ENCODE measurements around the gene NMT1.
A peak's percentile ranks its signal among the peaks of the same experiment; 100 is the strongest.

Gene NMT1

GRCh38 chr17:45135192-45135977 is 74.3 kb downstream of the NMT1 start, which contains the start of gene ACBD4 (continued):
- TF ChIP-seq GLIS2 (tag by site-specific recombination; IDR thresholded peaks at IDR 0.05) (peak; percentile 93), ZBTB8A (tag by site-specific recombination; IDR thresholded peaks at IDR 0.05) (peak; percentile 70), WT1 (tag by site-specific recombination; IDR thresholded peaks at IDR 0.05) (0 out of 2 replicates have a peak, but pooled peaks have one; percentile 16), SP2 (tag by site-specific recombination; IDR thresholded peaks at IDR 0.05) (peak; percentile 88), SETDB1 (IDR thresholded peaks at IDR 0.05; ENCODE audit: insufficient read length, low read length) (peak; percentile 61), BCL11B (tag by site-specific recombination; IDR thresholded peaks at IDR 0.05; ENCODE audit: low read depth) (peak; percentile 56), HOXC10 (CRISPR knock-in tag; IDR thresholded peaks at IDR 0.05) (no peak), ZXDB (tag by site-specific recombination; IDR thresholded peaks at IDR 0.05) (peak; percentile 78), PRDM10 (tag by site-specific recombination; IDR thresholded peaks at IDR 0.05) (peak; percentile 72), BCL11A (tag by site-specific recombination; IDR thresholded peaks at IDR 0.05; ENCODE audit: low read depth) (peak; percentile 55), ZNF335 (tag by site-specific recombination; conservative IDR thresholded peaks at IDR 0.05) (peak; percentile 97), ZNF121 (tag by site-specific recombination; IDR thresholded peaks at IDR 0.05) (peak; percentile 97), YY1 (tag by site-specific recombination; IDR thresholded peaks at IDR 0.05) (peak; percentile 29; the same call in 1 of the 2 replicates), KLF10 (tag by site-specific recombination; IDR thresholded peaks at IDR 0.05) (peak; percentile 64; the same call in 1 of the 2 replicates), ZNF423 (tag by site-specific recombination; IDR thresholded peaks at IDR 0.05) (peak; percentile 81), ZNF561 (tag by site-specific recombination; IDR thresholded peaks at IDR 0.05; ENCODE audit: borderline replicate concordance) (peak; percentile 65; the same call in 1 of the 2 replicates), SCRT1 (tag by site-specific recombination; IDR thresholded peaks at IDR 0.05; ENCODE audit: borderline replicate concordance) (no peak), ZBTB17 (tag by site-specific recombination; IDR thresholded peaks at IDR 0.05) (peak; percentile 93), ZNF660 (tag by site-specific recombination; IDR thresholded peaks at IDR 0.05) (peak; percentile 95), ZNF548 (tag by site-specific recombination; IDR thresholded peaks at IDR 0.05) (0 out of 2 replicates have a peak, but pooled peaks have one; percentile 16)
- TF ChIP-seq, protein P1, sequence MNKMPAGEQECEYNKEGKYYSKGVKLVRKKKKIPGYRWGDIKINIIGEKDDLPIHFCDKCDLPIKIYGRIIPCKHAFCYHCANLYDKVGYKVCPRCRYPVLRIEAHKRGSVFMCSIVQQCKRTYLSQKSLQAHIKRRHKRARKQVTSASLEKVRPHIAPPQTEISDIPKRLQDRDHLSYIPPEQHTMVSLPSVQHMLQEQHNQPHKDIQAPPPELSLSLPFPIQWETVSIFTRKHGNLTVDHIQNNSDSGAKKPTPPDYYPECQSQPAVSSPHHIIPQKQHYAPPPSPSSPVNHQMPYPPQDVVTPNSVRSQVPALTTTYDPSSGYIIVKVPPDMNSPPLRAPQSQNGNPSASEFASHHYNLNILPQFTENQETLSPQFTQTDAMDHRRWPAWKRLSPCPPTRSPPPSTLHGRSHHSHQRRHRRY (tag by site-specific recombination; IDR thresholded peaks at IDR 0.05) = no peak
- TF ChIP-seq, protein P2, sequence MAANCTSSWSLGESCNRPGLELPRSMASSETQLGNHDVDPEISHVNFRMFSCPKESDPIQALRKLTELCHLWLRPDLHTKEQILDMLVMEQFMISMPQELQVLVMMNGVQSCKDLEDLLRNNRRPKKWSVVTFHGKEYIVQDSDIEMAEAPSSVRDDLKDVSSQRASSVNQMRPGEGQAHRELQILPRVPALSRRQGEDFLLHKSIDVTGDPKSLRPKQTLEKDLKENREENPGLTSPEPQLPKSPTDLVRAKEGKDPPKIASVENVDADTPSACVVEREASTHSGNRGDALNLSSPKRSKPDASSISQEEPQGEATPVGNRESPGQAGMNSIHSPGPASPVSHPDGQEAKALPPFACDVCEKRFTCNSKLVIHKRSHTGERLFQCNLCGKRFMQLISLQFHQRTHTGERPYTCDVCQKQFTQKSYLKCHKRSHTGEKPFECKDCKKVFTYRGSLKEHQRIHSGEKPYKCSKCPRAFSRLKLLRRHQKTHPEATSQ (tag by site-specific recombination; IDR thresholded peaks at IDR 0.05) = 0 out of 2 replicates have a peak, but pooled peaks have one; percentile 20
- TF ChIP-seq, protein P3, sequence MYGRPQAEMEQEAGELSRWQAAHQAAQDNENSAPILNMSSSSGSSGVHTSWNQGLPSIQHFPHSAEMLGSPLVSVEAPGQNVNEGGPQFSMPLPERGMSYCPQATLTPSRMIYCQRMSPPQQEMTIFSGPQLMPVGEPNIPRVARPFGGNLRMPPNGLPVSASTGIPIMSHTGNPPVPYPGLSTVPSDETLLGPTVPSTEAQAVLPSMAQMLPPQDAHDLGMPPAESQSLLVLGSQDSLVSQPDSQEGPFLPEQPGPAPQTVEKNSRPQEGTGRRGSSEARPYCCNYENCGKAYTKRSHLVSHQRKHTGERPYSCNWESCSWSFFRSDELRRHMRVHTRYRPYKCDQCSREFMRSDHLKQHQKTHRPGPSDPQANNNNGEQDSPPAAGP (tag by site-specific recombination; IDR thresholded peaks at IDR 0.05) = peak; percentile 78; the same call in 1 of the 2 replicates
- TF ChIP-seq, protein P4, sequence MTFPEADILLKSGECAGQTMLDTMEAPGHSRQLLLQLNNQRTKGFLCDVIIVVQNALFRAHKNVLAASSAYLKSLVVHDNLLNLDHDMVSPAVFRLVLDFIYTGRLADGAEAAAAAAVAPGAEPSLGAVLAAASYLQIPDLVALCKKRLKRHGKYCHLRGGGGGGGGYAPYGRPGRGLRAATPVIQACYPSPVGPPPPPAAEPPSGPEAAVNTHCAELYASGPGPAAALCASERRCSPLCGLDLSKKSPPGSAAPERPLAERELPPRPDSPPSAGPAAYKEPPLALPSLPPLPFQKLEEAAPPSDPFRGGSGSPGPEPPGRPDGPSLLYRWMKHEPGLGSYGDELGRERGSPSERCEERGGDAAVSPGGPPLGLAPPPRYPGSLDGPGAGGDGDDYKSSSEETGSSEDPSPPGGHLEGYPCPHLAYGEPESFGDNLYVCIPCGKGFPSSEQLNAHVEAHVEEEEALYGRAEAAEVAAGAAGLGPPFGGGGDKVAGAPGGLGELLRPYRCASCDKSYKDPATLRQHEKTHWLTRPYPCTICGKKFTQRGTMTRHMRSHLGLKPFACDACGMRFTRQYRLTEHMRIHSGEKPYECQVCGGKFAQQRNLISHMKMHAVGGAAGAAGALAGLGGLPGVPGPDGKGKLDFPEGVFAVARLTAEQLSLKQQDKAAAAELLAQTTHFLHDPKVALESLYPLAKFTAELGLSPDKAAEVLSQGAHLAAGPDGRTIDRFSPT (tag by site-specific recombination; IDR thresholded peaks at IDR 0.05) = peak; percentile 93
- TF ChIP-seq, protein P5, sequence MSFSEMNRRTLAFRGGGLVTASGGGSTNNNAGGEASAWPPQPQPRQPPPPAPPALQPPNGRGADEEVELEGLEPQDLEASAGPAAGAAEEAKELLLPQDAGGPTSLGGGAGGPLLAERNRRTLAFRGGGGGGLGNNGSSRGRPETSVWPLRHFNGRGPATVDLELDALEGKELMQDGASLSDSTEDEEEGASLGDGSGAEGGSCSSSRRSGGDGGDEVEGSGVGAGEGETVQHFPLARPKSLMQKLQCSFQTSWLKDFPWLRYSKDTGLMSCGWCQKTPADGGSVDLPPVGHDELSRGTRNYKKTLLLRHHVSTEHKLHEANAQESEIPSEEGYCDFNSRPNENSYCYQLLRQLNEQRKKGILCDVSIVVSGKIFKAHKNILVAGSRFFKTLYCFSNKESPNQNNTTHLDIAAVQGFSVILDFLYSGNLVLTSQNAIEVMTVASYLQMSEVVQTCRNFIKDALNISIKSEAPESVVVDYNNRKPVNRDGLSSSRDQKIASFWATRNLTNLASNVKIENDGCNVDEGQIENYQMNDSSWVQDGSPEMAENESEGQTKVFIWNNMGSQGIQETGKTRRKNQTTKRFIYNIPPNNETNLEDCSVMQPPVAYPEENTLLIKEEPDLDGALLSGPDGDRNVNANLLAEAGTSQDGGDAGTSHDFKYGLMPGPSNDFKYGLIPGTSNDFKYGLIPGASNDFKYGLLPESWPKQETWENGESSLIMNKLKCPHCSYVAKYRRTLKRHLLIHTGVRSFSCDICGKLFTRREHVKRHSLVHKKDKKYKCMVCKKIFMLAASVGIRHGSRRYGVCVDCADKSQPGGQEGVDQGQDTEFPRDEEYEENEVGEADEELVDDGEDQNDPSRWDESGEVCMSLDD (tag by site-specific recombination; IDR thresholded peaks at IDR 0.05) = peak; percentile 14; the same call in 1 of the 2 replicates

Data from HEK293 (cell line).